ENCODE results near the gene RPL29. TPM values are rescaled to one million over a fixed set of nuclear protein-coding genes. Genes with fewer than 3 reads are reported as not detected.

Gene RPL29
- total RNA-seq, 1 experiment from 2014 or later, result 696 TPM

DNA sequence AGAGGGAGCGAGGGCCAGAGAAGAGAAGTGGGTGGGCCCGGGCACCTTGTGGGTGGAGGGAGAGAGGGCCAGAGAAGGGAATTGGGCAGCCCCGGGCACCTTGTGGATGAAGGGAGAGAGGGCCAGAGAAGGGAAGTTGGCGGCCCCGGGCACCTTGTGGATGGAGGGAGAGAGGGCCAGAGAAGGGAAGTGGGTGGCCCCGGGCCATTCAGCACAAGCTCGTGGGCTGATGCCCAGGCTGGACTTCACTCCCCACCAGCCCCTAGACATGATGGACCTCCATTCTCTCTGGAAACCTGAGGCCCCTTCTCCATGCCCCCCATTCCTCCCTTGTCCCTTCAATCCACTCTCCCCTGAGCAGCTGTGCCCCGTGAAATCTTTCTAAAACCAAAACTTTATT lies 44.9 kb upstream of the RPL29 start:
- in situ Hi-C loops (cut with HindIII; ENCODE audit: low pct_unique_long_range_greater_than_20kb, low sequenced_read_pairs), result loop anchor here (10.0 kb wide), 1 partner anchor 124 kb away; no protein-coding TSS in a partner anchor
- ATAC-seq (no peak), DNase-seq (ENCODE audit: low read depth, low spot score) (no peak)
- Histone ChIP-seq H3K27ac (ENCODE audit: low read length) (no peak overlapping the region), H3K4me1 (ENCODE audit: control insufficient read depth, insufficient read depth, low read length) (no peaks in the 10 kb centered on the region), H3K27me3 (ENCODE audit: control insufficient read depth, insufficient read depth, low read length) (no peaks in the 10 kb centered on the region), H3K36me3 (ENCODE audit: control insufficient read depth, insufficient read depth, low read length) (no peaks in the 10 kb centered on the region), H3K4me3 (ENCODE audit: low read depth in 2 of 2, low read length in 2 of 2) (no peak overlapping the region), H3K9me3 (ENCODE audit: control insufficient read depth, insufficient read depth, low read depth, low read length) (no peaks in the 10 kb centered on the region)
- CTCF ChIA-PET, result interaction anchor here (1.0 kb wide), 1 partner anchor 27 kb away, joined by 3 read pairs; no protein-coding TSS in a partner anchor
- intact Hi-C loops (cut with micrococcal nuclease; ENCODE audit: unreplicated experiment), result no loop called here
- TF ChIP-seq SIN3A (IDR thresholded peaks at IDR 0.05; ENCODE audit: borderline replicate concordance, insufficient read depth, low read depth, low read length) (no peak), POLR2AphosphoS5 (IDR thresholded peaks at IDR 0.05; ENCODE audit: low read depth, low read length) (no peak), TCF7L2 (IDR thresholded peaks at IDR 0.05; ENCODE audit: low read depth, low read length) (no peak)
- TF ChIP-seq, protein P1, sequence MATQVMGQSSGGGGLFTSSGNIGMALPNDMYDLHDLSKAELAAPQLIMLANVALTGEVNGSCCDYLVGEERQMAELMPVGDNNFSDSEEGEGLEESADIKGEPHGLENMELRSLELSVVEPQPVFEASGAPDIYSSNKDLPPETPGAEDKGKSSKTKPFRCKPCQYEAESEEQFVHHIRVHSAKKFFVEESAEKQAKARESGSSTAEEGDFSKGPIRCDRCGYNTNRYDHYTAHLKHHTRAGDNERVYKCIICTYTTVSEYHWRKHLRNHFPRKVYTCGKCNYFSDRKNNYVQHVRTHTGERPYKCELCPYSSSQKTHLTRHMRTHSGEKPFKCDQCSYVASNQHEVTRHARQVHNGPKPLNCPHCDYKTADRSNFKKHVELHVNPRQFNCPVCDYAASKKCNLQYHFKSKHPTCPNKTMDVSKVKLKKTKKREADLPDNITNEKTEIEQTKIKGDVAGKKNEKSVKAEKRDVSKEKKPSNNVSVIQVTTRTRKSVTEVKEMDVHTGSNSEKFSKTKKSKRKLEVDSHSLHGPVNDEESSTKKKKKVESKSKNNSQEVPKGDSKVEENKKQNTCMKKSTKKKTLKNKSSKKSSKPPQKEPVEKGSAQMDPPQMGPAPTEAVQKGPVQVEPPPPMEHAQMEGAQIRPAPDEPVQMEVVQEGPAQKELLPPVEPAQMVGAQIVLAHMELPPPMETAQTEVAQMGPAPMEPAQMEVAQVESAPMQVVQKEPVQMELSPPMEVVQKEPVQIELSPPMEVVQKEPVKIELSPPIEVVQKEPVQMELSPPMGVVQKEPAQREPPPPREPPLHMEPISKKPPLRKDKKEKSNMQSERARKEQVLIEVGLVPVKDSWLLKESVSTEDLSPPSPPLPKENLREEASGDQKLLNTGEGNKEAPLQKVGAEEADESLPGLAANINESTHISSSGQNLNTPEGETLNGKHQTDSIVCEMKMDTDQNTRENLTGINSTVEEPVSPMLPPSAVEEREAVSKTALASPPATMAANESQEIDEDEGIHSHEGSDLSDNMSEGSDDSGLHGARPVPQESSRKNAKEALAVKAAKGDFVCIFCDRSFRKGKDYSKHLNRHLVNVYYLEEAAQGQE (IDR thresholded peaks at IDR 0.05; ENCODE audit: insufficient read depth in 1 of 2, low read depth in 2 of 2, low read length in 1 of 2), result no peak
- TF ChIP-seq, protein P2, sequence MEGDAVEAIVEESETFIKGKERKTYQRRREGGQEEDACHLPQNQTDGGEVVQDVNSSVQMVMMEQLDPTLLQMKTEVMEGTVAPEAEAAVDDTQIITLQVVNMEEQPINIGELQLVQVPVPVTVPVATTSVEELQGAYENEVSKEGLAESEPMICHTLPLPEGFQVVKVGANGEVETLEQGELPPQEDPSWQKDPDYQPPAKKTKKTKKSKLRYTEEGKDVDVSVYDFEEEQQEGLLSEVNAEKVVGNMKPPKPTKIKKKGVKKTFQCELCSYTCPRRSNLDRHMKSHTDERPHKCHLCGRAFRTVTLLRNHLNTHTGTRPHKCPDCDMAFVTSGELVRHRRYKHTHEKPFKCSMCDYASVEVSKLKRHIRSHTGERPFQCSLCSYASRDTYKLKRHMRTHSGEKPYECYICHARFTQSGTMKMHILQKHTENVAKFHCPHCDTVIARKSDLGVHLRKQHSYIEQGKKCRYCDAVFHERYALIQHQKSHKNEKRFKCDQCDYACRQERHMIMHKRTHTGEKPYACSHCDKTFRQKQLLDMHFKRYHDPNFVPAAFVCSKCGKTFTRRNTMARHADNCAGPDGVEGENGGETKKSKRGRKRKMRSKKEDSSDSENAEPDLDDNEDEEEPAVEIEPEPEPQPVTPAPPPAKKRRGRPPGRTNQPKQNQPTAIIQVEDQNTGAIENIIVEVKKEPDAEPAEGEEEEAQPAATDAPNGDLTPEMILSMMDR (IDR thresholded peaks at IDR 0.05), result no peak
- POLR2A ChIA-PET, result no interaction called here
- BruUV-seq (replicated peaks), result no TSS peak

DNA sequence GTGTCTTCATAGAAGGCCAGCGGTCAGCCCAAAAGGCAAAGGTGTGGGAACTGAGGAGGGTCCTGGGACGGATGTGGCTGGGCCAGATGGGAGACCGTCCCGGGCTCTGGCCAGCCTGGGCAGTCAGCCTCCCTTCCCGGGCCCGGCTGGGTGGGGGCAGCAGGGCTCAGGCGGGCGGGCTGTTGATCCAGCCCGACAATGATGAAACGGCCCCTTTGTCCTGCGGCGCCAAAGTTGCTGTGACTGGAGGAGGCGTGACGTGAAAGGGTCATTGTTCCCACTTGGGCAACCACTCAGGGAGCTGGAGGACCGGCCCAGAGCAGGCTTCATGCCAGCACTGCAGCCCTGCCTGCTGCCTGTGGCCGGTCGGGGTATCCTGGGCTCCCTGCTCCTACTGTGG lies 44.2 kb upstream of the RPL29 start:
- CTCF ChIA-PET, result interaction anchor here (1.0 kb wide), 1 partner anchor 26 kb away, joined by 3 read pairs; no protein-coding TSS in a partner anchor
- no peak for DNase-seq (ENCODE audit: low read depth, low spot score)
- no TSS peak for BruUV-seq (replicated peaks)
- POLR2A ChIA-PET, result no interaction called here
- TF ChIP-seq, protein P1 (IDR thresholded peaks at IDR 0.05; ENCODE audit: insufficient read depth in 1 of 2, low read depth in 2 of 2, low read length in 1 of 2), result no peak
- Histone ChIP-seq H3K27ac (ENCODE audit: low read length) (no peak overlapping the region), H3K4me1 (ENCODE audit: control insufficient read depth, insufficient read depth, low read length) (no peaks in the 10 kb centered on the region), H3K4me3 (ENCODE audit: low read depth in 2 of 2, low read length in 2 of 2) (no peak overlapping the region), H3K9me3 (ENCODE audit: control insufficient read depth, insufficient read depth, low read depth, low read length) (no peaks in the 10 kb centered on the region), H3K27me3 (ENCODE audit: control insufficient read depth, insufficient read depth, low read length) (no peaks in the 10 kb centered on the region), H3K36me3 (ENCODE audit: control insufficient read depth, insufficient read depth, low read length) (no peaks in the 10 kb centered on the region)
- intact Hi-C loops (cut with micrococcal nuclease; ENCODE audit: unreplicated experiment), result no loop called here
- in situ Hi-C loops (cut with HindIII; ENCODE audit: low pct_unique_long_range_greater_than_20kb, low sequenced_read_pairs), result loop anchor here (10.0 kb wide), 1 partner anchor 125 kb away; no protein-coding TSS in a partner anchor
- no peak for ATAC-seq

Measured in Panc1 (cell line).